GM18868 (cell line): ENCODE data around the gene FAM89B.

Source experiments
- ATAC-seq: cut with Tn5 transposase; IDR thresholded peaks from one replicate; pipeline ENCODE4 v1.9.1; 2021; ENCODE audit warnings: mild to moderate bottlenecking, moderate library complexity; ENCODE audit not compliant: unreplicated experiment

Gene FAM89B

GRCh38 chr11:65609665-65610064 is 37.3 kb downstream of the FAM89B start:
- ATAC-seq = no peak

DNA sequence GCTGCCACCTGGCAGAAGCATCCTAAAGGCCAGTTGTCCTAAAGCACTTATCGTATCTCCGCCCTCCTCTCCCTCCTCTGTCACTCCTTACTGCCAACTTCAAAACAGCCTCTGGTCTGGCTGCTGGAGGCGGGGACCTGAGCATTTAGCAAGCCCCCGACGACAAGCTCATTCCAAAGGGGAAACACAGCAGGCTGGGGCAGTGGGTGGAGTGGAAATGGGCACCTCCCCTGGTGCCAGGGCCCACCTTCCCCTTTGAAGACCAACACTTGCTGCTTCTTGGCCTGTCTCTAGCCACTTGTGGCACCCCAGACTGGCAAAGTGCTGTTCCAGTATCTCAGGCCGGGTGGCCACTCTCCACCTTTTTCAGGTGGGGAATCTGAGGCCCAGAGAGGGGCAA is 38.1 kb downstream of the FAM89B start:
- ATAC-seq = no peak

DNA sequence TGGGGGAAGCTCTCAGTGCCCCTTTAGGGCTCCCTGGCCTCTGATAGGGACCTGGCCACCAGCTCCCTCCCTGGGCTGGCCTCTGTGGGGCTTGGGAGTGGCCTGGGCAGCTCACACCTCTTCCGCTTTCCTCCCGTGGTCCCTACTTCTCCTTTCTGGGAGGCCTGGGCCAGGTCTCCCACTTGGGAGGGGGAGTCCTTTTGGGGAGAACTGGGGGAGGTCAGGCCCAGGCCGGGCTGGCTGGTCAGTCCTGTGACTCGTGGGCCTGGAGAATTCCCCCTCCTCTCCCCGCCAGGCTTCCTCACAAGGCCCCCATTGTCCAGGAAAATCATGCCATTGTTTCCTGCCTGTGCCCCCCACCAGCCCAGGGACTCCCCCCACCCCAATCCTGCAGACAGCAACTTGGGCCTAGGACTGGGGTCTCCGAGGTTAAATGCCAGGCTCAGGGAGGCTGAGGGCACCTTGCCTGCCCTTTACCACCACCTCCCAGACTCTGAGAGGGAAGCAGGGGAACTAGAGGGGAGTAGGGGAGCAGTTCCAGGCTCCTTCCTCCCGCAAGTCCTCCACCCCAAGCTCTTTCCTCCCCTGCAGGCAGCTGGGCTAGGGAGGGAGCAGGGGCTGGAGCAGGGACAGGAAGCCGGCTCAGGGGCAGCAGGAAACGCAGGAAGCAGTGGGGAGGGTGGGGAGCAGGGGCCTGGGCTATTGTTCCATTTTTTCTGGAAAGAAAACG is 38.9 kb downstream of the FAM89B start:
- no peak for ATAC-seq

DNA sequence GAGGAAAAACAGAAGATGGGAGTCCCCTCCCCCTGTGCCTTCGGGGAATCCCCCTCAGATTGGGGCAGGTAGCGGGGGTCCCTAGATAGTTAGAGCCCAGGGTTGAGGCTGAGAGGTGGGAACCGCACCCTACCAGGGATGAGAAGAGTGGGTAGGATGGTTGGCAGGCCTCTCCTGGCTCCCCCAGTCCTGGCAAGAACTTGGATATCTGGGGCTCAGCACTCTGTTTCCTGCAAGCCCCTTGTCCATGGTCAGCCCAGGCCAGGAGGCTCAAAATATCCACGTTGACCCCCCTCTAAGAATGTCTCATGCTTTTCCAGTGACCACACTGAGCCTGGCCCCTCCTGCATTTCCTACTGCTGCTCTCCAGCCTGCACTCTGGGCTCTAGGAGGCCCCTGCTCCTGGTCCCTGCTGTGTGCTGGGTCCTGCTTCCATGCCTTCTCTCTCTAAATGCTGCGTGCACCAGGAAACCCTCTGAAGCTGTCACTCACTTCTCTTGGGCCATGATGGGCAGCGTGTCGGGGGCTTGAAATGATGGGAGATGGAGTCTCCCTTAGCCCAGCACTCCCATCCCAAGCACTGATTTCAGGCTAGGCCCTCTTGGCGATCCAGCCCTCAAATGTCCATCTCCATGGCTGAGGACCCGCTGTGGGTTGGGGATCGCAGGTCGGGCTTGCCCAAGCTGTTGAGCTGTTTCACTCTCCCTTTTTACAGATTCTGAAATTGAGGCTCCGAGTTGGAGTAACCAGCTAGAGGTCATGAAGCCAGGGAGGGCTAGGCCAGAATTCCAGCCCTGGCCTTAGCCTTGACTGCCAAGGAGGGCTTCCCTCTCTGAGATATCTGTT is 39.6 kb downstream of the FAM89B start:
- ATAC-seq = no peak

GRCh38 chr11:65612691-65613090 is 40.4 kb downstream of the FAM89B start:
- no peak for ATAC-seq

DNA sequence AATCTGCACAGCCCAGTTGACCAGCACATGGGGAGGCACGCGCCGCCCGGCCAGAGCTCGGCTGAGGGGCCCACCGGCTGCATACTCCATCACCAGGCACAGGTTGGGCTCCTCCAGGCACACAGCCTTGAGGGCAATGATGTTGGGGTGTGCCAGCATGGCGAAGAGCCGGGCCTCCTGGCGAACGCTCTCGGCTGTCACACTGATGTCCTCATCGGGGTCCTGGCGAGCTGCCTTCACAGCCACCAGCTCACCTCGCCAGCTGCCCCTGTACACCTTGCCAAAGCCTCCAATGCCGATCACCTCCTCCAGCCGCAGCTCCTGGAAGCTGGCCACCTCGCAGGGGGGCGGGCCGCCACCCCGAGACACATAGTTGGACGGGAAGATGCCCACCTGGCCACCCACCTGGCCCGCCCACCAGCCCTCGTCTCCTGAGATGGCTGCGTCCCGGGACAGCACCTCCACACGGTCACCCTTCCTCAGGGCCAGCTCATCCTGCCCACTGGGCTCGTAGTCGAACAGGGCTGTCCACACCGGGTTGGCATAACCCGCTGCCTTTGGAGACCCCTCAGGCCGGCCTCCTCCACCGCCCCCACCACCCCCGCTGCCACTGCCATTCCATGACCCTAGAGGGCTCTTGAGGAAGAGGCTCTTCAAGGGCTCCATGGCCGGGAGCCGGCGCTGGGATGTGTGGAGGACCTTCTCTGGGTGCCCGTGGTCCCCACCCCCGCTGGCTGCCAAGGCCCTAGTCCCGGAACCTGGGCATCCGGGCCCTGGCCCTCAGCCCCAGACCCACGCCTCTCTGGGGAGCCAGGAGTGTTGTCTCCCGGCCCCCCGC is 41.0 kb downstream of the FAM89B start:
- no peak for ATAC-seq

GRCh38 chr11:65615229-65615949 is 43.1 kb downstream of the FAM89B start, which contains the start of gene PCNX3:
Gene PCNX3, plus strand, starts transcription at chr11:65615776. Its CDS starts 536 bp downstream, at chr11:65616312.
- ATAC-seq = peak; percentile 80

DNA sequence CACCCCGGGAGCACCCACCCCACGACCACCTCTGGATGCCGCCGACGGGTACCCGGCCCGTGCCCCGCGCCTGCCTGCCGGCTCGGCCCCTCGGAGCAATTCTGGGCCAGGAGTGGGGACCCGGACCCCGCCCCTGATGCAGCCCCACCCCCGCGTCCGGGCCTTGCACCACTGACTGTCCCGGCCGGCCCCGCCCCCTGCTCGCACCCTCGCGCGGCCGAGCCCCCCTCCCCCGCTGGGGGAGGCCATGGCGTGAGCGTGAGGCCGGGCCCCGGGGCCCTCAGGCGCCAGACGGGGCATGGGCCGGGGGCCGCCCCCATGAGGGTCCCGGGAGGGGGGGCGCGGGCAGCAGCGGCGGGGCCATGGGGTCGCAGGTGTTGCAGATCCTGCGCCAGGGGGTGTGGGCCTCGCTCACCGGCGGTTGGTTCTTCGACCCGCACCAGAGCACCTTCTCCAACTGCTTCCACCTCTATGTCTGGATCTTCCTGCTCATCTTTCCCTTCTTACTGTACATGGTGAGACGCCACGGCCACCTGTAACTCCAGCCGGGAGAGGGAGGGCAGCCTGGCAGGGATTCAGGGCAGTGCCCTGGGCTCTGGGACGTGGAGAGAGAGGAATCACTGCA is 43.7 kb downstream of the FAM89B start:
- ATAC-seq = peak; percentile 7

DNA sequence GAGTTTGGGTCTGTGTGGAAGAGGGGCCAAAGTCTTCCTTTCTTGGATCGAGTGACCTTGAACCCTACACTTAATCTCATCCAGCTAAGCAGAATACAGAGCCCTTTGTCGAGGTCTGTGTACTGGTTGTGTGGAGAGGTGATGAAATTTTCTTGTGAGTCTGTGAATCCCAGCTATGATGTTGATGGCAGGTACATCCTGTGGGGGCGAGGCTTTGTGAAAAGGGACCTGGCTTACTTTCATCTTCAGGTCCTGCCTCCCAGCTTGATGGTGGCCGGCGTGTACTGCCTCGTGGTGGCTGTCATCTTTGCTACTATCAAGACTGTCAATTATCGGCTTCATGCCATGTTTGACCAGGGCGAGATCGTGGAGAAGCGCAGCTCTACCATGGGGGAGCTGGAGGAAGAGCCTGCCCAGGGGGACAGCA is 44.2 kb downstream of the FAM89B start:
- no peak for ATAC-seq

- ATAC-seq = no peak
Measured at GRCh38 chr11:65617136-65617850, 45.0 kb downstream of the FAM89B start.

- ATAC-seq = no peak
Measured at GRCh38 chr11:65617990-65618751, 45.8 kb downstream of the FAM89B start.

GRCh38 chr11:65618763-65619162 is 46.4 kb downstream of the FAM89B start:
- no peak for ATAC-seq

DNA sequence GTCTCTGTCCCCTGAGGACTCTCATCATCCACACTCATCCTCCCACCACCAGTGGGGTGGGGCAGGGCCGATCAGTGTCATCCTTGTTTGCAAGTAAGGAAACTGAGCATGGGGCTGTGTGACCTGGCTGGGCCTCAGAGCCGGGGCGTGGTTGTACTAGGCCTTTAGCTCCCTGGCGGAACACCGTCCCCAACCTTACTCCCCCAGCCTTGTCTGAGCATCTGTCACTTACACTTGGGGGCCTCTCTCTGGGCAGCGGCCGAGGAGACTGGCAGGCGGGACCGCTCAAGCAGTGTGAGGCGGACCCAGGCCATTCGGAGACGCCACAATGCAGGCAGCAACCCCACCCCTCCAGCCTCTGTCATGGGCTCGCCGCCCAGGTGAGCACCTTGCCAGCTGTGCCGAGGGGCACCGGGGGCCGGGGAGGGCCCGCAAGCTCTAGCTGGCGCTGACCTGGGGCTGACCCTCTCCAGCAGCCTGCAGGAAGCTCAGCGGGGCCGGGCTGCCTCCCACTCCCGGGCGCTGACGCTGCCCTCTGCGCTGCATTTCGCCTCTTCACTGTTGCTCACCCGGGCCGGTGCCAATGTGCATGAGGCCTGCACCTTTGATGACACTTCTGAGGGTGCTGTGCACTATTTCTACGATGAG is 47.1 kb downstream of the FAM89B start:
- no peak for ATAC-seq

DNA sequence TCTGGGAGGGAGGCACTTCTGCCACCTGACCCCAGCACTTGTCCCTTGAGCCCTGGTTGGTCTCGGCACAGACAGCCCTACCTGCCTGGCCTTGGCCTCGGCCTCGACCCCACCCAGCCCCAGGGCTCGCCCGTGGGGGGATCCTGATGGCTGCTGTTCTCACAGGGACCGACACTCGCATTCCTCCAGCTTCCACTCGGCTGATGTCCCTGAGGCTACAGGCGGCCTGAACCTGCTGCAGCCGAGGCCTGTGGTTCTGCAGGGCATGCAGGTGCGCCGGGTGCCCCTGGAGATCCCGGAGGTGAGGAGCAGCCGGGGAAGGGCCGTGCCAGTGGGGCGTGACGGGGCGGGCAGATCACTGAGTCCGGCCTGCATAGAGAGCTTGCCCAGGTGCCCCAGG is 48.3 kb downstream of the FAM89B start:
- ATAC-seq = no peak

GRCh38 chr11:65621460-65621859 is 49.1 kb downstream of the FAM89B start:
- ATAC-seq = no peak

DNA sequence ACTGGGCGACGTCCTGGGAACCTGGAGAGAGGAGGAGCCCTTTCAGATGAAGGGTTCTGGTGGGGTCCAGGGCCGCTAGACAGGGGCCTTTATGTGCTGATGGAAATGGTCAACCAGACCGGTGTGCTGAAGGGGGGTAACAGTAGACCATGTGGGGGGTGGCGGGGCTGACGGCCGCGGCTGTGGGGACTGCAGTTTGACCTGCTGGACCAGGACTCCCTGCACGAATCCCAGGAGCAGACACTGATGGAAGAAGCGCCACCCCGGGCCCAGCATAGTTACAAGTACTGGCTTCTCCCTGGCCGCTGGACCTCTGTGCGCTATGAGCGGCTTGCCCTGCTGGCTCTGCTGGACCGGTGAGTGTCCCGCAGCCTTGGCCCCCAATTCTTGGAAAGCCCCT is 49.7 kb downstream of the FAM89B start:
- no peak for ATAC-seq

- ATAC-seq = no peak
Measured at GRCh38 chr11:65623177-65623576, 50.8 kb downstream of the FAM89B start.
